Cardiac muscle cell (in vitro differentiated cells and primary cell): ENCODE data around the gene KIAA0930. TPM values are rescaled to one million over a fixed set of nuclear protein-coding genes. Genes with fewer than 3 reads are reported as not detected.

ENCODE experiments used
- DNase-seq, 2 donors: peaks; one replicate each; pipeline versions ENCODE4 v3.0.0 to v3.0.0-alpha.2; 2010 to 2017; ENCODE audit warnings: low read depth in 1 of 2, low spot score in 1 of 2
- H3K27ac ChIP-seq: fragments of 200-600 bp; sonication (generic); 2 replicates; pipeline ENCODE4 v1.5.1; 2016
- H3K27me3 ChIP-seq: fragments of 200-600 bp; sonication (generic); 2 replicates; pipeline ENCODE4 v1.6.0; 2016; ENCODE audit warnings: control low read depth
- H3K36me3 ChIP-seq: fragments of 200-600 bp; sonication (generic); 2 replicates; pipeline ENCODE4 v1.5.1; 2016; ENCODE audit warnings: control low read depth
- H3K4me1 ChIP-seq: fragments of 200-600 bp; sonication (generic); 2 replicates; pipeline ENCODE4 v1.8.1; 2017; ENCODE audit warnings: low read depth, mild to moderate bottlenecking, mixed run types
- H3K4me3 ChIP-seq: fragments of 200-600 bp; sonication (generic); 2 replicates; pipeline ENCODE4 v1.5.1; 2016; ENCODE audit warnings: mild to moderate bottlenecking
- H3K9me3 ChIP-seq: fragments of 200-600 bp; sonication (generic); 2 replicates; pipeline ENCODE4 v1.5.1; 2017; ENCODE audit warnings: low read depth, mild to moderate bottlenecking, control low read depth
- CTCF ChIP-seq: IDR thresholded peaks from 2 replicates; pipeline ENCODE4 v1.5.1; 2012; ENCODE audit warnings: low read depth, mild to moderate bottlenecking, low read length
- polyA plus RNA-seq: library from polyadenylated mRNA; unstranded; fragments of >200 nt; fragmentation: Nextera tagmentation; extraction: Ambion mirVana; gene quantifications from 2 replicates; pipeline ENCODE4 v1.2.1, GENCODE V29; 2016
- total RNA-seq: library from RNA; depleted of rRNA; stranded (reverse); fragments of >200 nt; gene quantifications from 2 replicates; pipeline ENCODE4 v1.2.3, GENCODE V29; 2016

Gene KIAA0930
- total and polyA plus RNA-seq, 2 experiments from 2014 or later, result 11.8 to 12.7 TPM

DNA sequence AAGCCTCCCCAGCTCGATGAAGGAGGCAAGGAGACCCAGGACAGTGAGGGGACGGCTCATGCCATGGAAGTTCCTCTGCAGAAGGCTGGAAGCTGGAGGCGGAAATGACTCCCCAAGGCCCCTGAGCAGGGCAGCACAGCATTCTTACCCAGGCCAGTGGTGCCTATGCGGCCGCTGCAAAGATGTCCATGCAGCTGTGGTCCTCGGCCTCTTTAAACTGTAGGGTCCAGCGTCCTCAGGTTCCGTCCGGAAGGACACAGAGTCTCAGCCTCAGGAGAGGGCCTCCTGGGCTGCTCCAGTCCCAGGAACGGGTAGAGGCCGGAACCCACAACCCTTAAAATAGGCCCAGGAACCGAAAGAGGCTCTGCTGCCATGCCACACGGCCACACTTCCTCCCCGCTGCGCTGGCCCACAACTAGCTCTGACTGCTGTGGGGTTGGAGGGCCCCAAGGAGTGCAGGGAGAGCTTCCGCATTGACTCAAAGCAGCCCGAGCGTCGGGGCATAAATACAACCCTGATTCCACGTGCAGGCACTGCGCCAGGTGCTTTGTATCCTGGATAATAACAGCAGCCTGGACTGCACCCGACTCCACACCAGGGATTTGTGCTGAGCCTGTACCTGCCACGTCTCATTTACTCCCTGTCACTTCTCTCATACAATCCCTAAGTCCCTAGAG lies 5.5 kb downstream of the KIAA0930 start:
- DNase-seq, result no peak

GRCh38 chr22:45233827-45234226 lies 6.9 kb downstream of the KIAA0930 start:
- Histone ChIP-seq H3K36me3 (no peaks in the 10 kb centered on the region), H3K4me3 (no peak overlapping the region), H3K4me1 (peaks cover 5% of the 10 kb centered on the region), H3K27ac (no peak overlapping the region), H3K27me3 (no peaks in the 10 kb centered on the region), H3K9me3 (no peaks in the 10 kb centered on the region)
- DNase-seq, result no peak
- no peak for TF ChIP-seq CTCF

More for the DNA sequence above, 5.5 kb downstream of the KIAA0930 start:
- no peaks in the 10 kb centered on the region for H3K9me3 ChIP-seq
- peaks cover 13% of the 10 kb centered on the region for H3K27me3 ChIP-seq
- no peak for TF ChIP-seq CTCF
- H3K4me1 ChIP-seq, result peaks cover 5% of the 10 kb centered on the region
- no peak overlapping the region for H3K4me3 ChIP-seq
- no peak overlapping the region for H3K27ac ChIP-seq
- no peaks in the 10 kb centered on the region for H3K36me3 ChIP-seq

DNA sequence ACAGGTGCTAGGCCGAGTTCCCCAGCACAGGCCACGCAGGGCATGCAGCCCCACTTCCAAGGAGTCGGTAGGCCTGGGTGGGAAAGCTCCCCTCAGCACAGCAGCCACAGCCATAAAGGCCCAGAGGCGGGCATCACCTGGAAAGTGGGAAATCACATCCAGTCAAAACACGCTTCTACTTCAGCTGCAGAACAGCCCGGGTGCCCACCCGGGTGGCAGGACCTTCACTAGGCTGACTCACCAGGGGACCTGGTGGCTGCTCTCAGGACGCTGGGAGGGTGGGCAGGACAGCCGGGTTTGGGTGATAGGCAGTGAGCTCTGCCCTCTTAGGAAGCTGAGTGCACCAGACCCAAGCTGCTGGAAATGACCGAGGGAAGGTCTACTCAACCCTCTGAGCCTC lies 7.3 kb downstream of the KIAA0930 start:
- no peak for DNase-seq
- no peaks in the 10 kb centered on the region for H3K36me3 ChIP-seq
- peaks cover 5% of the 10 kb centered on the region for H3K4me1 ChIP-seq
- no peak overlapping the region for H3K4me3 ChIP-seq
- no peaks in the 10 kb centered on the region for H3K27me3 ChIP-seq
- no peak for TF ChIP-seq CTCF
- no peaks in the 10 kb centered on the region for H3K9me3 ChIP-seq
- H3K27ac ChIP-seq, result no peak overlapping the region

DNA sequence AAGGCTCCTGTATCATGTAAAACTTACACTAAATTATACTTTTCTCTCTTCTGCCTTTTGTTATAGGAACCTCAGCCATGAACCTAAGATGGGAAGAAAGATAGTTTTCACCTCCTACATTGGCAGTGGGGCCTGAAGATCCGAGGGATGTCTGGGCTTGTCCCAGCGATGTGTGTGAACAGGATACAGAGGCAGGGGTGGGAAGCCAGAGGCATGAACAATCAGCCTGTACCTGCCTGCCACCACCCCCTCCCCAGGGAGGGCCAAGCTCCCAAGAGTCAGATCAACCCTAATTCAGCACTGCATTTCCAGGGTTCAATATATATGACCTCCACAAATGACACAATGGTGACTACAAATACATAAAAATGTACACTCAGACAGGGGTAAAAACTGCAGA lies 9.4 kb downstream of the KIAA0930 start:
- no peak for TF ChIP-seq CTCF
- Histone ChIP-seq H3K27me3 (no peaks in the 10 kb centered on the region), H3K36me3 (no peaks in the 10 kb centered on the region), H3K9me3 (no peaks in the 10 kb centered on the region), H3K27ac (no peak overlapping the region), H3K4me3 (no peak overlapping the region), H3K4me1 (no peaks in the 10 kb centered on the region)
- no peak for DNase-seq

DNA sequence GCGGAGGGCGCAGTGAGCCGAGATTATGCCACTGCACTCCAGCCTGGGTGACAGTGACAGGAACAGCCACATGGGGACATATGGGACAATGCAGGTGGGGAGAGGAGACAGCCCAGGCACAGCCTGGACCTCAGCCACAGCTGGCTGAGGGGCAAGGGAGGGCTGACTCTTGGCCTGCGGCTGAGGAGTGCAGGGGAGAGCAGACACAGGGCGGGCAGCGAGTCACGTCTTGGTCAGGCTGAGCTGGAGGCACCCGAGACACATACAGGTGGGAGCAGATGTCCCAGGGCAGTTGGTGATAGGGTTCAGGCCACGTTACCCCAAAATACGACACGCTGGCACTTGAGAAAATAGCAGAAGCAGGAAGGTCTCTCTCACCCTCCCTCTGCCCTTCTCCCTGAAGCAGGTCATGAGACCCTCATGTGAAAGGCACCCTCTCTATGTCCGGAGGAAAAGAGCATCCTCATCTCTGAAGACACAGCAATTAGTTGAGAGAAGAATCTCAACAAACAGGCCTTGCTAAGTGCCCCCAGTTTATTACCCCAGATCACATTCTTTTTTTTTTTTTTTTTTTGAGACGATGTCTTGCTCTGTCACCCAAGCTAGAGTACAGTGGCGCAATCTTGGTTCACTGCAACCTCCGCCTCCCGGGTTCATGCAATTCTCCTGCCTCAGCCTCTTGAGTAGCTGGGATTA lies 10.5 kb downstream of the KIAA0930 start:
- DNase-seq, result no peak
- H3K36me3 ChIP-seq, result no peaks in the 10 kb centered on the region
- TF ChIP-seq CTCF, result no peak
- H3K4me3 ChIP-seq, result no peak overlapping the region
- no peak overlapping the region for H3K27ac ChIP-seq
- no peaks in the 10 kb centered on the region for H3K9me3 ChIP-seq
- H3K4me1 ChIP-seq, result no peaks in the 10 kb centered on the region
- no peaks in the 10 kb centered on the region for H3K27me3 ChIP-seq
